Measurements from ENCODE around the gene ZSWIM3. TPM values are rescaled to one million over a fixed set of nuclear protein-coding genes. Genes with fewer than 3 reads are reported as not detected.
A peak's percentile ranks its signal among the peaks of the same experiment; 100 is the strongest.

Gene ZSWIM3
- total and polyA plus RNA-seq, 2 of the 13 experiments (the other 11 are each of a cell fraction or from before 2014, with no cell fraction given) = 5.2 to 5.8 TPM

GRCh38 chr20:45918182-45918737 lies 60.8 kb downstream of the ZSWIM3 start (continued):
- no peak for TF ChIP-seq SRF (IDR thresholded peaks at IDR 0.05; ENCODE audit: low read depth, low read length)
- no peak for TF ChIP-seq ZNF460 (CRISPR knock-in tag; IDR thresholded peaks at IDR 0.05; ENCODE audit: borderline replicate concordance)
- no peak for TF ChIP-seq ZNF263 (CRISPR knock-in tag; IDR thresholded peaks at IDR 0.05)
- TF ChIP-seq, protein P1, sequence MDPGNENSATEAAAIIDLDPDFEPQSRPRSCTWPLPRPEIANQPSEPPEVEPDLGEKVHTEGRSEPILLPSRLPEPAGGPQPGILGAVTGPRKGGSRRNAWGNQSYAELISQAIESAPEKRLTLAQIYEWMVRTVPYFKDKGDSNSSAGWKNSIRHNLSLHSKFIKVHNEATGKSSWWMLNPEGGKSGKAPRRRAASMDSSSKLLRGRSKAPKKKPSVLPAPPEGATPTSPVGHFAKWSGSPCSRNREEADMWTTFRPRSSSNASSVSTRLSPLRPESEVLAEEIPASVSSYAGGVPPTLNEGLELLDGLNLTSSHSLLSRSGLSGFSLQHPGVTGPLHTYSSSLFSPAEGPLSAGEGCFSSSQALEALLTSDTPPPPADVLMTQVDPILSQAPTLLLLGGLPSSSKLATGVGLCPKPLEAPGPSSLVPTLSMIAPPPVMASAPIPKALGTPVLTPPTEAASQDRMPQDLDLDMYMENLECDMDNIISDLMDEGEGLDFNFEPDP (CRISPR knock-in tag; conservative IDR thresholded peaks at IDR 0.05) = 0 out of 2 replicates have a peak, but pooled peaks have one; percentile 52
- no peak for TF ChIP-seq JDP2 (CRISPR knock-in tag; IDR thresholded peaks at IDR 0.05; ENCODE audit: borderline replicate concordance)
- TF ChIP-seq ZBTB20 (CRISPR knock-in tag; IDR thresholded peaks at IDR 0.05; ENCODE audit: borderline replicate concordance, low read depth) = 0 out of 2 replicates have a peak, but pooled peaks have one; percentile 43
- TF ChIP-seq FOXO1 (CRISPR knock-in tag; IDR thresholded peaks at IDR 0.05) = 0 out of 2 replicates have a peak, but pooled peaks have one; percentile 20
- TF ChIP-seq PHF8 (CRISPR knock-in tag; IDR thresholded peaks at IDR 0.05) = no peak; the same call in 1 of the 2 replicates

GRCh38 chr20:45918779-45919537 lies 61.5 kb downstream of the ZSWIM3 start:
- 42% methylated on average over 12 of the region's 12 CpGs for WGBS (ENCODE audit: low lambda C conversion rate)
- no peak for FAIRE-seq
- peak; percentile 53; the same call in 1 of the 2 replicates for TF ChIP-seq ZNF280D (CRISPR knock-in tag; IDR thresholded peaks at IDR 0.05)
- TF ChIP-seq ZNF574 (CRISPR knock-in tag; IDR thresholded peaks at IDR 0.05) = 0 out of 2 replicates have a peak, but pooled peaks have one; percentile 3
- peak; percentile 99 for TF ChIP-seq ZNF629 (CRISPR knock-in tag; conservative IDR thresholded peaks at IDR 0.05)
- TF ChIP-seq FOXO1 (CRISPR knock-in tag; IDR thresholded peaks at IDR 0.05) = no peak
- TF ChIP-seq HDAC6 (IDR thresholded peaks at IDR 0.05; ENCODE audit: low read depth, low read length) = peak; percentile 40; the same call in 1 of the 2 replicates

More at GRCh38 chr20:45918779-45919537, 61.5 kb downstream of the ZSWIM3 start:
- Histone ChIP-seq H3K9ac (ENCODE audit: insufficient read depth, low read depth, low read length) (peak overlapping the region; percentile 11; the same call in 1 of the 2 replicates), H3K36me3 (replicated peaks in 1 of 2; ENCODE audit: control insufficient read depth in 1 of 2, insufficient read depth in 2 of 2, low read length in 2 of 2) (no peaks in the 10 kb centered on the region), H4K20me1 (ENCODE audit: insufficient read depth, low read length) (no peaks in the 10 kb centered on the region), H3K79me2 (ENCODE audit: insufficient read depth, low read length) (no peaks in the 10 kb centered on the region), H3K9me3 (ENCODE audit: low read length) (no peaks in the 10 kb centered on the region), H3K4me2 (ENCODE audit: low read depth, low read length) (peak overlapping the region; percentile 48), H3K27me3 (ENCODE audit: control insufficient read depth in 1 of 2, insufficient read depth in 2 of 2, low read length in 2 of 2) (peaks cover 0 to 8% of the 10 kb centered on the region in 2 experiments; a peak in 2 of 5 replicates), H2AFZ (ENCODE audit: low read length) (no peak overlapping the region), H3K27ac (ENCODE audit: extremely low read length, insufficient read depth, low read length) (no peak overlapping the region), H3K4me1 (ENCODE audit: insufficient read depth, low read length) (peaks cover 74% of the 10 kb centered on the region), H3K4me3 (replicated peaks in 1 of 3; ENCODE audit: insufficient read depth in 1 of 3, low read depth in 2 of 3, low read length in 3 of 3) (peak overlapping the region in 1 of 3 experiments; percentile 44; a peak in 2 of 6 replicates)
- no TSS peak for BruUV-seq (replicated peaks)
- intact Hi-C loops (cut with micrococcal nuclease; ENCODE audit: unreplicated experiment) (no loop called here), in situ Hi-C loops (cut with HindIII; ENCODE audit: extremely low pct_ligation_motif_present, low pct_unique_long_range_greater_than_20kb) (no loop called here)
- no peak for ATAC-seq
- POLR2A ChIA-PET = interaction anchor here (1.2 to 5.0 kb wide), 15 partner anchors 8 to 85 kb away, joined by 3 to 78 read pairs (median 9); partner anchors contain the start of genes ACOT8, CTSA, NEURL2 and PCIF1
- CTCF ChIA-PET (ENCODE audit: low intra/inter-chr PET ratio, low total read pairs) = no interaction called here
- no peak for DNase-seq (ENCODE audit: low spot score)

All from HepG2 (cell line).